Mononuclear cell (primary cell): ENCODE data around the gene CLMN. TPM values are rescaled to one million over a fixed set of nuclear protein-coding genes. Genes with fewer than 3 reads are reported as not detected.

Experiments
- H3K27me3 ChIP-seq: 2 replicates; pipeline ENCODE4 v1.6.0; 2011; ENCODE audit warnings: low read length, control low read depth; ENCODE audit not compliant: insufficient read depth
- H3K4me1 ChIP-seq: 2 replicates; pipeline ENCODE4 v1.5.1; 2011; ENCODE audit warnings: mild to moderate bottlenecking, low read length, control low read depth; ENCODE audit not compliant: insufficient read depth
- H3K4me3 ChIP-seq: 2 replicates; pipeline ENCODE4 v1.5.1; 2011; ENCODE audit warnings: mild to moderate bottlenecking, low read length, moderate library complexity
- H3K9me3 ChIP-seq: 2 replicates; pipeline ENCODE4 v1.5.1; 2011; ENCODE audit warnings: low read depth, mild to moderate bottlenecking, control low read depth, low read length
- total RNA-seq: library from RNA; depleted of rRNA; stranded (reverse); fragments of >200 nt; gene quantifications from one replicate; pipeline ENCODE4 v1.2.3, GENCODE V29; 2012

Gene CLMN
- total RNA-seq, 1 donor: 9.0 TPM

DNA sequence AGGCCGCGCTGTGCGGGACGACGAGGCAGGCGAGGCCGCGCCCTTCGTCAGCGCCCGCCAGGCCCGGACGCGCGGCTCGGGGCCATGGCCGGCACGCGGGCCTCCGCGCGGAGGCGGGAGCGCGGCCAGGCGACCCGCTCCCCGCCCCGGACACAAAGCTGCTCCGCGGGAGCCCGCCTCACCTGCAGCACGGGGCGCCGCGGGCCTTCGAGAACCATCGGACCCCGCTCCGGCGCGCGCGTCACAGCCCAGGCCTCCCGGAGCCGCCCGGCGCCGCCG lies 162.7 kb downstream of the CLMN start:
- Histone ChIP-seq H3K4me1 (peaks cover 28% of the 10 kb centered on the region), H3K27me3 (no peaks in the 10 kb centered on the region), H3K4me3 (peak overlapping the region; percentile 61), H3K9me3 (no peaks in the 10 kb centered on the region)

DNA sequence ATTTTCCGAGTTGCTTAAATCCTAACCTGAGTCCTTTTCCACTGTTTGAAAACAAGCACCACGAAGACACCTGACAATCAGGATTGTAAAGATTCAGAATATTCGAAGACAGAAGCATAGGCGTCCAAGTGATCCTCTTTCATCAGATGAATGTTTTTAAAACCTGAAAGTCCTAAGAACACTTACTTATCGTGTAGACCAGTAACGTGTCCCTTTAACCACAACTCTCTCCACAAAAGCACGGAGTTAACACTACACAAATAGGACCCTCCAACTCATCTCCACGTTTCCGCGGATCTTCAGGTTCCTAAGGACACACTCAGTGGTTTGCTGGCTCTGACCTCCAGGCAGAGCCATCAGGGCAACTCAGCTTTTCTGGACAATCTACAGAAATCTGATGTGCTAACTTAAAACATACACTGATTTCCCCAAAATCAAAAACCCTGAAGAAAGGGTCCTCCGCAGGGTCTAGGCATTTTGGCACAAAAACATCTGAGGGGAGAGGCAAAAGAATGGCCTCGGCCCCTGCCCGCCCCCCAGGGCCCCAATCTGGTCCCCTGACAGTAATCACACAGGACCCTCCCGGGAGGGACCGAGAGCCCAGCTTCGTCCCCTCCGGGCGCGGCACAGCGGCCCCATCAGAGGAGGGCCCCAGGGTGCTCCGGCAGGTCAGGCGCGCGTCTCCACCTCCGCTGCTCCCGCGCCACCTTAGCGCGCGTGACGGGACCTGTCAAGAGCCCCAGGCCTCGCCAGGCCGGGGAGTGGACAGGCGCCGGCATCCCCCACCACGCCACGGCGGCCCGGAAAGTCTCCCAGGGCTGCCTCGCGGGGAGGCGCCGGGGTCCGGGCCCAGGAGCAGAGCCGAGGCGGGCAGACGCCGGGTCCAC lies 163.3 kb downstream of the CLMN start:
- Histone ChIP-seq H3K9me3 (no peaks in the 10 kb centered on the region), H3K4me1 (peaks cover 31% of the 10 kb centered on the region), H3K4me3 (peak overlapping the region; percentile 61), H3K27me3 (no peaks in the 10 kb centered on the region)

DNA sequence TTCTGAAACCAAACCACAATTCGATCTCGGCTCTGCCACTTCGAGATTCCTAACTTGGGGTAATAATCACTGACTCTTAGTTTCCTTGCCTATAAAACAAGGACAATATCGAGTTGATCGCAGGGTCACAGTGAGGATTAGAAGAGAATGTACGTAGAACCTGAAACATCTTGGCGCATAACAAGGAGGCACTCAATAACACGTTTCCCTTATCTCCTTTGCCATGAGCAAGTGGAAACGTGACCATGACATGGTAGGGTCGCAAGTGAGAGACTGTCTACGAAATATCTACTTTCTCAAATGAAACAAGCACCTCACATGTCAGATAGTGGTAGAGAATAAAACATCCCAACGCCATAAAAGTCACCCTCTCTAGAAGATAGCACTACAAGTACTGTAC lies 164.7 kb downstream of the CLMN start:
- Histone ChIP-seq H3K4me3 (no peak overlapping the region), H3K9me3 (no peaks in the 10 kb centered on the region), H3K27me3 (no peaks in the 10 kb centered on the region), H3K4me1 (peaks cover 32% of the 10 kb centered on the region)

DNA sequence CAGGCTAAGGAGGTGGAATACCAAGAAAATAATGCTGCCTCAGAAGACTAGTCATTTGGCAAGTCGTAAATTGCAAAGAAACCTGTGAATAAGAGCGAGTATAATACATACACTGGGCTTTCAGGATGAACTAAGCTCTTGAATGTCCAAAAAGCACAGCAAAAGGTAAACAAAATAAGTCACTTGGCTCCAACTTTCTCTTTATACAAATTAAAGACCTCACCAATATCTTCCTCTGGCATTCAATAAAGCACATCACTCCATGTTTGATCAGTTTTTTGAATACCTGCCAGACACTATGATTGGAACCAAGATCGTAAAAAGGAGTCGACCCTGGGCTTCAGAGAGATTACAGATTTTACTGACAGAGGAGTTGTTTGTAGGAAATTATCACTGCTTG lies 165.8 kb downstream of the CLMN start:
- no peaks in the 10 kb centered on the region for H3K27me3 ChIP-seq
- H3K9me3 ChIP-seq: no peaks in the 10 kb centered on the region
- no peak overlapping the region for H3K4me3 ChIP-seq
- H3K4me1 ChIP-seq: peaks cover 28% of the 10 kb centered on the region

DNA sequence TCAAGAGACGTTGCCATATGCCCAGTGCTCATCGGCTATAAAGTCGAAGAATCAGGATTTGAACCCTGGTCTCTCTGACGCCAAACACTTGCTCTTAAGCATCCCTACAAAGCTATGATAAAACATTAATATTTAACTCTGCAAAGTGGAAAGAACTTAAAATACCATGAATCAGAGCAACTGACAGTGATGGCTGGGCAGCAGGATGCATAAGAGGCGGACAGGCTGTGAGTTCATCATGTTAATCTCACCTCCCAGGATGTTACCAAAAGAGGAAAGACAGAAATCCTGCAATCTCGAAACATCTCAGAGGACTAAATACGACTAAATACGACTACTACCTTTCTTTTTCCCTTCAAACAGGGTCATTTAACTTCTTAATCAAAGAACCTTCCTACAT lies 168.1 kb downstream of the CLMN start:
- no peak overlapping the region for H3K4me3 ChIP-seq
- H3K9me3 ChIP-seq: no peaks in the 10 kb centered on the region
- H3K27me3 ChIP-seq: no peaks in the 10 kb centered on the region
- peaks cover 30% of the 10 kb centered on the region for H3K4me1 ChIP-seq

DNA sequence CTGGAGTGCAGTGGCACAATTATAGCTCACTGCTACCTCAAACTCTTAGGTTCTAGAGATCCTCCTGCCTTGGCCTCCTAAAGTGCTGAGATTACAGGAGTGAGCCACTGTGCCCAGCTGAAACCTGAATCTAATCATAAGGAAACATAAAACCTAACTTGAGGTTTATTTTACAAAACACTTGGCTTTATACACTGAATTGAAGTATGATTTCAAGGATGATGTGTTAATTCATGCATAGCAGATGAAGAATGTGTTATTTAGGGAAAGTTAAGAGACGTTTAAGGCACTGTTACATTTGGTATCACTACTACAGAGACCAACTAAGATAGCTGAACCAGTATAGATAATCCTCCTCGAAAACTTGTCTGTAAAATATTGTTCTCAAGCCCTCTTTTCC lies 168.8 kb downstream of the CLMN start:
- Histone ChIP-seq H3K27me3 (no peaks in the 10 kb centered on the region), H3K9me3 (no peaks in the 10 kb centered on the region), H3K4me3 (no peak overlapping the region), H3K4me1 (peaks cover 33% of the 10 kb centered on the region)

DNA sequence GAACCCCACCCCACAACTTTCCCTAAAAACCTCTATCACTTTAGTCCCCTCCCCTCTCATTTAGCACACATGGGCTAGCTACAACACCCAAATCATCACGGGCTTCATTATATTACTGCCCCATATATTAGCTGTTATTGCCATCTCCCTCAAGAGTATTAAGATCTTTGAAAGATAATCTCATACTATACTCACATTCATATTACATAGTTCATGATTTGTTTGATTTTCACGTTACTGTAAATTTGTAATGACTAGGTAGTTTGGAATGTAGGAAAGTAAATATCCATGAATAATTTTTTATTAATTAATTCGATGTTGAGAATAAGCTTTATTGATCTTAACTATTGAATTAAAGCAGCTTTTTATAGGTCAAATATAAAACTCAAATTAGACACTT lies 170.3 kb downstream of the CLMN start:
- peaks cover 25% of the 10 kb centered on the region for H3K4me1 ChIP-seq
- no peak overlapping the region for H3K4me3 ChIP-seq
- H3K9me3 ChIP-seq: peaks cover 7% of the 10 kb centered on the region
- no peaks in the 10 kb centered on the region for H3K27me3 ChIP-seq

DNA sequence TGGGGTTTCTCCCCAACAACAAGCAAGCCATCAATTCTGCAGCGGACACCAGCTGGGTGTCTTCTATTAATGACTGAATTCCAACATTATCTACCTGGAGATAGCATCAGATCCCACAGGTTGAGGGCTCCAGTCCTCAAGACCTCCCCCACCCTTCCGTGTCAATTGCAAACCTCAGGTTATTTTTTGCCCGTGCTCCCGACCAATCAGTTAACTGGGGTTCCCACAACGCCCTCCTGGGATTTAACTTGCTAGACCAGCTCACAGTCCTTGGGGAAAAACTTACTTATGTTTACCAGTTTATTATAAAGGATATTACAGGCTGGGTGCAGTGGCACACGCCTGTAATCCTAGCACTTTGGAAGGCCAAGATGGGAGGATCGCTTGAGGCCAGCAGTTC lies 172.1 kb downstream of the CLMN start:
- Histone ChIP-seq H3K4me3 (no peak overlapping the region), H3K27me3 (no peaks in the 10 kb centered on the region), H3K4me1 (peaks cover 37% of the 10 kb centered on the region), H3K9me3 (peaks cover 7% of the 10 kb centered on the region)

DNA sequence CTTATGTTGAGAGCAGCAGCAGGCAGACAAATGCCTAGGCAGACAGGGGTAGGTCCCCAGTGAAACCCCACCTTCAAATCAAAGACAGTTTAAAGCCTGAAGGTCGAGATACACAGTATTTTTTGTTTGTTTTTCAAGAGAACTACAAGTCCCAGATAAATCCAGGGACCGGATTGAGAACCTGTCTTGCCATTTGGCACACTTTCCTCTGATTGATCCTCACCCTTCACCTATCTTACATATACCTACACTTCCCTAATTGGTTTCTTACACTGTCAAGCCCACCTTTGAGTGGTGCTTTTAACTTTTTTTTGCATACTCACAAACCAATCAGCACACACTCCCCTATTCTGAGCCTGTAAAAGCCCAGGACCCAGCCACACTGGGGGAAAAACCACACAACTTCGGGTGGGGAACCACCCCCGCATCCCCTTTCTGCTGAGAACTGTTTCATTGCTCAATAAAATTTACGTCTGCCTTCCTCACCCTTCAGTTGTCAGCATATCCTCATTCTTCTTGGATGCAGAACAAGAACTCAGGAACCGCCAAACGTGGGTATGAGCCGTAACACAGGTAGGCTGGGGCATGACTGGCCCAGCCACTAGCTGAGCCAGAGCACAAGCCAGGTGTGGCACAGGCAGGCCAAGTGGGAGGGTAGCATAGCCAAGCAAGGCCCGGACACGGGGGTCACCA lies 173.5 kb downstream of the CLMN start:
- Histone ChIP-seq H3K4me3 (no peak overlapping the region), H3K4me1 (peaks cover 40% of the 10 kb centered on the region), H3K27me3 (no peaks in the 10 kb centered on the region), H3K9me3 (peaks cover 7% of the 10 kb centered on the region)

DNA sequence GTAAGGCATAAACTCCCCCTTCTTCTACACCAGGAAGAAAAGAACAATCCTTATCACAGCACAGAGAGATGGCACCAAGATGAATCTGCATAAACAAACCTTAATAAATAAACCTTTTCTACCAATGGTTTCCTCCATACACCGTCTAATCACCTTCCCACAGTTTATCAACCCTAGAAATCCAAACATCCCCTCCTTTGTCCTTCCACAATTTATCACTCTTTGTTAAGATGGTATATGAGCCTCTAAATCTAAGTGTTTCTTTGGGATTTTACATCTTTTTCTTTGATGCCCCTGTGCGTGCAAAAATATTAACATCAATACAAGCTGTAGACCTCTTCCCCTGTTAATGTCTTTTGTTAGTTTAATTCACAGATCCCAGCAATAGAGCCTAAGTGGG lies 174.9 kb downstream of the CLMN start:
- peaks cover 7% of the 10 kb centered on the region for H3K9me3 ChIP-seq
- no peaks in the 10 kb centered on the region for H3K27me3 ChIP-seq
- peaks cover 45% of the 10 kb centered on the region for H3K4me1 ChIP-seq
- H3K4me3 ChIP-seq: no peak overlapping the region

DNA sequence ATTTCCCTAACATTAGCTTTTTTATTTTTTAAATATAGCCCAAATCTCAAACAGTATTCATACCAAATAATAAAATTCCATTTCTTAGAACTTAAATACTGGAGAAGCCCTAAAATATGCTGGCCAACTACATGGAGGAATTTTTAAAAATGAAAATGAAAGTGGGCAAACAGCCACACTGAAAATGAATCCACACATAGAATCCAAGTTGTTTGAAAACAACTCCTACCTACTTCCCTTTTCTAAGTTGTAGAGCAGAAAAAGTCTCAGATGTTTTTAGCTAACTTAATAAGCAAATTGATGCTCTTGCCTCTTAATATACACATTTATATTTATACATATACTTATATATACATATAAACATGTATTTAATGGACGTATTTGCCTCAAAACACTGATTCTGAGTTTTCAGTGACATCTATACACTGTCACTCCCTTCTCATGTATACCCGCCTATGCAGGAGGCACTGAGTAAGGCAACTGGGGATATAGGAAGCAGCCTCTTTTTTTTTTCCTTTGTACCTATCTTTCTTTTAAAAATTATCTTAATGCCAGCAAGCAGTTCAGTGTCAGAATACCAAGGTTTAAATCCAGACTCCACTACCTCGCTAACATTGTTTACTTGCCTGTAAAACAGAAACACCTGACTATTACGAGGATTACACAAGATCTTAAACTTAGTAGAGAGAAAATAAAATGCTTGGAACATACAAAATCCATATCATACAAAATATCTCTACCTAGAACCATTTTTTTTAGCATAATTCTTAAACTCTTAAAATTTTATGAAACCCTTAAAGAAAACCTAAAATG lies 175.7 kb downstream of the CLMN start:
- peaks cover 7% of the 10 kb centered on the region for H3K9me3 ChIP-seq
- H3K27me3 ChIP-seq: no peaks in the 10 kb centered on the region
- no peak overlapping the region for H3K4me3 ChIP-seq
- H3K4me1 ChIP-seq: peaks cover 46% of the 10 kb centered on the region

DNA sequence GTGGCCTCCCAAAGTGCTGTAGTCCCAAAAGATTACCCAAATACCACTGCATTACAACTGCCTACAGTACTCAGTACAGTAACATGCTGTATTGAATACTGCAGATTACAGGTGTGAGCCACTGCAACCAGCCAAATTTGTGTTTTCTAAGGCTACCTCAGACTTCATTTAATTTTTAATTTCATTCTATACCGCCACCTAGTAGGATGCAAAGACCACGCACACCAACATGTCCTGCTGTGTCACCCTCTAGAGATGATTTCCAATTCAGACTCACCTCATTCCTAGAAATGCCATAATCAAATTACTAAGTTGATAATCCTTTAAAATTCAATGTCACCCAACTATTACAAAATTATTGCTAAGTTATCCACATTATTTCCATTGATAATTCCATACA lies 177.5 kb downstream of the CLMN start:
- Histone ChIP-seq H3K9me3 (peaks cover 7% of the 10 kb centered on the region), H3K27me3 (no peaks in the 10 kb centered on the region), H3K4me3 (no peak overlapping the region), H3K4me1 (peaks cover 38% of the 10 kb centered on the region)

DNA sequence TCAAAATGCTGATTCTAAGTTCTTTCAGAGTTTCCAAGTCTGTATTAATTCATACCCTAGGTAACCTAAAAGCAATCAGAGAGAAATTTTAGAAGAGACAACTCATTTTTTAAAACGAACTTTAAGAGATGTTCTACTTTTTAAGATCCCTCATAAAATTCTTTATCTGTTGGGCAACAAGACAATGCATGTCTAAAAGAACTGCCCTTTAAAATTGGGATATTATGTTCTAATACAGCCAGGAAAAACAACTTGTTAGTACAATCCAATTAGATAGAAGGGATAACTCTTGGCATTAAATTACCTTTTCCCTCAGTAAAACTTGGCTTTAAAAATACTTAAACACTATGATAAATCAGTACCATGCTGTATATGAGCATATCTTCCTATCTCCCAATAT lies 178.0 kb downstream of the CLMN start:
- Histone ChIP-seq H3K4me3 (no peak overlapping the region), H3K9me3 (peaks cover 7% of the 10 kb centered on the region), H3K4me1 (peaks cover 33% of the 10 kb centered on the region), H3K27me3 (no peaks in the 10 kb centered on the region)

DNA sequence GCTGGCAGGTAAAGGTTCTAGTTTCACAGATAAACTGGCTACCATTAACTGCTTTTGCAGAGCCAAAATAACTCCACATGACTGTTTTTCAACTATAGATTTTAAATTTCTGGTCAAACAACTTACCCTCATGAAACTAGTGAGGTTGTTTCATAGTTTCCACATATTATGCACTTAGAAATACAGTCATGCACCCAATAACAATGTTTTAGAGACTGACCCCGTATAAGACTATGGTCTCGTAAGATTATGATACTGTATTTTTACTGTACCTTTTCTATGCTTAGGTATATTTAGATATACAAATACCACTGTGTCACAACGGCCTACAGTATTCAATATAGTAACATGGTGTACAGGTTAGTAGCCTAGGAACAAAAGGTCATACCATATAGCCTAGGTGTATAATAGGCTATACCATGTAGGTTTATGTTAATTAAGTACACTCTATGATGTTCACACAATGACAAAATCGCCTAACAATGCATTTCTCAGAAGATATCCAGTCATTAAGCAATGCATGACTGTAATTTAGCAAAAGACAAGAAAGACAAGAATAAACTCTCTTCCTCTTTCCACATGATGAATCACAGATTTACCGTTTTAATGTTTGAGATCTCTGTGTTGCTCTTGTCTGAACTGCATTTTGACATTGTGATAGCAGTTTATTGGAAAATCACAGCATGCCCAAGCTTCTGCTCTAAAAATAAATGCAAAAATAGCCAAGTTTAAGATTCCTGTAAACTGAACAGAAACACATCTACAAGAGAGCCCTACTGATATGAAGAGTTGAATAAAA lies 179.4 kb downstream of the CLMN start:
- H3K4me1 ChIP-seq: peaks cover 25% of the 10 kb centered on the region
- H3K4me3 ChIP-seq: no peak overlapping the region
- H3K27me3 ChIP-seq: no peaks in the 10 kb centered on the region

DNA sequence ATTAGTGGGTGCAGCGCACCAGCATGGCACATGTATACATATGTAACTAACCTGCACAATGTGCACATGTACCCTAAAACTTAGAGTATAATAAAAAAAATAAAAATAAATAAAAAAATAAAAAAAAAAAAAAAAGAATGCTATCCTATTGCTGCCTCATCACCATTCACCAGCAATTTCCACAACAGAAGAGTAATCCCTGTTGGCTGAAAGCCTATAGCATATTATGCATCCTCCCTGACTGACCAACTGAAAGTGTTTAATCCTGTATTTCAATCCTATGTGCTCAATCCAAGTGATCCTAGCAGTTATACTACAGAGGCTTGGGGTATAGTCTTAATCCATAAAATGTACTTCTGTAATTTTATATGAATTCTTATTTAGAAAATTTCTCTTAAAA lies 180.8 kb downstream of the CLMN start:
- Histone ChIP-seq H3K27me3 (no peaks in the 10 kb centered on the region), H3K4me1 (peaks cover 21% of the 10 kb centered on the region), H3K4me3 (no peak overlapping the region), H3K9me3 (no peaks in the 10 kb centered on the region)

More for the DNA sequence above, 179.4 kb downstream of the CLMN start:
- H3K9me3 ChIP-seq: peaks cover 6% of the 10 kb centered on the region
